ENCODE results near the gene WDR81.

DNA sequence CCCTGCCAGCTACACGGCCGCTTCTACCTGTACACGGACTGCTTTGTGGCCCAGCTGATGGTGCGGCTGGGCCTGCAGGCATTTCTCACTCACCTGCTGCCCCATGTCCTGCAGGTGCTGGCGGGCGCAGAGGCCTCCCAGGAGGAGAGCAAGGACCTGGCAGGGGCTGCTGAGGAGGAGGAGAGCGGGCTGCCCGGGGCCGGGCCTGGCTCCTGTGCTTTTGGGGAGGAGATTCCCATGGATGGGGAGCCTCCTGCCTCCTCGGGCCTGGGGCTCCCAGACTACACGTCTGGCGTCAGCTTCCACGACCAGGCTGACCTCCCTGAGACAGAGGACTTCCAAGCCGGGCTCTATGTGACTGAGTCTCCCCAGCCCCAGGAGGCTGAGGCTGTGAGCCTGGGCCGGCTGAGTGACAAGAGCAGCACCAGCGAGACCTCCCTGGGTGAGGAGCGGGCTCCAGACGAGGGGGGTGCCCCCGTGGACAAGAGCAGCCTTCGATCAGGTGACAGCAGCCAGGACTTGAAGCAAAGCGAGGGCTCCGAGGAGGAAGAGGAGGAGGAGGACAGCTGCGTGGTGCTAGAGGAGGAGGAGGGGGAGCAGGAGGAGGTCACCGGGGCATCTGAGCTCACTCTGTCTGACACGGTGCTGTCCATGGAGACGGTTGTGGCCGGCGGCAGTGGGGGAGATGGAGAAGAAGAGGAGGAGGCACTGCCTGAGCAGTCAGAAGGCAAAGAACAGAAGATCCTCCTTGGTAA lies 3.5 kb downstream of the WDR81 start:
- TF ChIP-seq CTCF (IDR thresholded peaks at IDR 0.05) (no peak), POLR2A (IDR thresholded peaks at IDR 0.05) (no peak)

Measured in adrenal gland (tissue), 5 donors.